ENCODE data around the gene SLIT3.

SLIT3 gene

DNA sequence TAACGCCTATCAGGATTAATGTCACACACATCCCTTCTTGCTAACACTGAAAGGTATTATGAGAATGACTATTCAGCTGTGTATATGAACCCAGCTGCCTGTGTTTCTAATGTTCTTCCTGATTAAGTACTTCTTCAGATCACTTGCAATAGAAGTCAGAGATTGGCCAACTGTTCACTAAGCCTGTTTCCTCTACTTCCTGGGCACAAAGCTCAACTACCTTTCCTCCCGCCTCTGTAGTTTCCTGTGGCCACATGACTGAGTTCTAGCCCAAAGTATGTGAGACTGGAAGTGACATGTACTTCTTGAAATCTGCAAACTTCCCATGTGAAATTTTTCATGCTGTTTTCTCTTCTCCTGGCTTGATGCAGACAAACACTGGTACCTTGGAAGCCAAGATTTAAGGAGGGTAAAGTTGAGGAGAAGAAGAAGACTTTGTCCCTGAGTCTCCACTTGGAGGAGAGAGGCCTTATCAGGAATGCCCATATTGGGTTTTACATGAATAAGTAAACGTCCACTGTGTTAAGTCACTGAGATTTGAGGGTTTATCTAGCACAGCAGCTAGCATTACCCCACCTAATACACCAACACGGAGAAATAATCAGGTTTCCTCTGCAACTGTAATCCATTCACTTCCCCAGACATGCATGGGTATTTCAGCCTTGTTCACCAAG lies 58.6 kb downstream of the SLIT3 start:
- CTCF ChIA-PET, result no interaction called here
- no peak for DNase-seq (ENCODE audit: extremely low spot score)
- no peak for TF ChIP-seq ZNF384 (IDR thresholded peaks at IDR 0.05)
- no peak for TF ChIP-seq HDGF (IDR thresholded peaks at IDR 0.05; ENCODE audit: borderline replicate concordance)
- TF ChIP-seq CTBP1 (IDR thresholded peaks at IDR 0.05; ENCODE audit: borderline replicate concordance), result no peak
- no peak for TF ChIP-seq TARDBP (IDR thresholded peaks at IDR 0.05)
- TF ChIP-seq BHLHE40 (IDR thresholded peaks at IDR 0.05; ENCODE audit: borderline replicate concordance), result no peak
- no peak for TF ChIP-seq ELF4 (IDR thresholded peaks at IDR 0.05)
- TF ChIP-seq FOXA1 (IDR thresholded peaks at IDR 0.05), result no peak
- TF ChIP-seq NFRKB (IDR thresholded peaks at IDR 0.05), result no peak
- TF ChIP-seq L3MBTL2 (conservative IDR thresholded peaks at IDR 0.05), result no peak
- no peak for TF ChIP-seq FOXM1 (IDR thresholded peaks at IDR 0.05; ENCODE audit: borderline replicate concordance)
- TF ChIP-seq, protein P1, sequence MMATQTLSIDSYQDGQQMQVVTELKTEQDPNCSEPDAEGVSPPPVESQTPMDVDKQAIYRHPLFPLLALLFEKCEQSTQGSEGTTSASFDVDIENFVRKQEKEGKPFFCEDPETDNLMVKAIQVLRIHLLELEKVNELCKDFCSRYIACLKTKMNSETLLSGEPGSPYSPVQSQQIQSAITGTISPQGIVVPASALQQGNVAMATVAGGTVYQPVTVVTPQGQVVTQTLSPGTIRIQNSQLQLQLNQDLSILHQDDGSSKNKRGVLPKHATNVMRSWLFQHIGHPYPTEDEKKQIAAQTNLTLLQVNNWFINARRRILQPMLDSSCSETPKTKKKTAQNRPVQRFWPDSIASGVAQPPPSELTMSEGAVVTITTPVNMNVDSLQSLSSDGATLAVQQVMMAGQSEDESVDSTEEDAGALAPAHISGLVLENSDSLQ (IDR thresholded peaks at IDR 0.05), result no peak
- POLR2A ChIA-PET, result no interaction called here

DNA sequence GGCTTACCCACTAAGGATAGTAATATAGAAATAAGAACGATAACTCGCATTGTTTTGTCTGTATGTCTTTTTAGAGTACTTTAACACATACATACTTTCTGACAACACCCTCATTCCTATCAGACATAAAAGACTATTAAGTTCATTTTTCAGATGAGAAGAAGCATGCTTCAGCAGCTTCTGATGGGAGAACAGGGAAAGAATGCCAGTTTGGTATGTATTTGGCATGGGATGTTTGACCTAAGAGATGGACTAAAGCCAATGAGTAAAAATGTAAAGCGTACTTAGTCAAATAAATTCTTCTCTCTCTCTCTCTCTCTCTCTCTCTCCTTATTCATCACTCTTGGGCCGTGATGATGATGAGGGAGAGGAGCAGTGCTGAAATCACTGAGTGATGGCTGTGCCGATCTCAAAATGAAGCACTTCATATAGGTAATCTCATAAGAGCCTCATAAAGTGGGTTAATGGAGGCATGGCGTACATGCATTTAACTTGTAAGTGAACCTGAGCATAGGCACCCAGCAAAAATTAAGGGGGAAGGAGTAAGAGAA lies 71.5 kb downstream of the SLIT3 start:
- ChIA-PET POLR2A (no interaction called here), CTCF (interaction anchor here (0.6 kb wide), 1 partner anchor 64 kb away, joined by 3 read pairs; no protein-coding TSS in a partner anchor)
- TF ChIP-seq, protein P1 (IDR thresholded peaks at IDR 0.05), result no peak
- TF ChIP-seq NFRKB (IDR thresholded peaks at IDR 0.05) (no peak), FOXM1 (IDR thresholded peaks at IDR 0.05; ENCODE audit: borderline replicate concordance) (no peak), SP1 (IDR thresholded peaks at IDR 0.05) (no peak), CTBP1 (IDR thresholded peaks at IDR 0.05; ENCODE audit: borderline replicate concordance) (no peak)
- DNase-seq (ENCODE audit: extremely low spot score), result no peak

DNA sequence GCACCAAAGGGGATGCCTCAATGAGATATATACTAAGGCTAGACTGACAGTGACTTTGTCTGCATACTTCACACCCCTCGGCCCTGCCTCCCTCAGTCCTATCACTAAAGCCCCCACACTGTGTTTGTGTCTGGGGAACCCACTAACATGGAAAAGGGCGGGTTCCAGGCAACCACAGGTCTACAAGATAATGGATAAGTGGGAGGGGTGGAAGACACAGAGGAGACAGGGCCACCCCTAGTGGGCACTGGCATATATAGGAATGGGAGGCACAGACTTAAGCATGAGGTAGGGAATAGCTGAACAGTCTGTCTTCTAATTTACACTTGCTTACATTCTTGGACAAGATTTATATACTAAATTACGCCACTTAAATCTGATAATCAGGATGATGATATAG lies 74.0 kb downstream of the SLIT3 start:
- no peak for TF ChIP-seq NFRKB (IDR thresholded peaks at IDR 0.05)
- TF ChIP-seq LEF1 (IDR thresholded peaks at IDR 0.05; ENCODE audit: borderline replicate concordance), result no peak
- TF ChIP-seq FOXM1 (IDR thresholded peaks at IDR 0.05; ENCODE audit: borderline replicate concordance), result no peak
- no peak for TF ChIP-seq FOXA1 (IDR thresholded peaks at IDR 0.05)
- TF ChIP-seq SUZ12 (IDR thresholded peaks at IDR 0.05), result no peak
- no peak for TF ChIP-seq ELF4 (IDR thresholded peaks at IDR 0.05)
- TF ChIP-seq ZNF384 (IDR thresholded peaks at IDR 0.05), result no peak
- TF ChIP-seq ARNT (IDR thresholded peaks at IDR 0.05), result no peak
- TF ChIP-seq, protein P1 (IDR thresholded peaks at IDR 0.05), result no peak
- no peak for TF ChIP-seq CTBP1 (IDR thresholded peaks at IDR 0.05; ENCODE audit: borderline replicate concordance)
- TF ChIP-seq HDGF (IDR thresholded peaks at IDR 0.05; ENCODE audit: borderline replicate concordance), result no peak
- no peak for TF ChIP-seq TARDBP (IDR thresholded peaks at IDR 0.05)
- ChIA-PET POLR2A (no interaction called here), CTCF (no interaction called here)
- no peak for DNase-seq (ENCODE audit: extremely low spot score)

DNA sequence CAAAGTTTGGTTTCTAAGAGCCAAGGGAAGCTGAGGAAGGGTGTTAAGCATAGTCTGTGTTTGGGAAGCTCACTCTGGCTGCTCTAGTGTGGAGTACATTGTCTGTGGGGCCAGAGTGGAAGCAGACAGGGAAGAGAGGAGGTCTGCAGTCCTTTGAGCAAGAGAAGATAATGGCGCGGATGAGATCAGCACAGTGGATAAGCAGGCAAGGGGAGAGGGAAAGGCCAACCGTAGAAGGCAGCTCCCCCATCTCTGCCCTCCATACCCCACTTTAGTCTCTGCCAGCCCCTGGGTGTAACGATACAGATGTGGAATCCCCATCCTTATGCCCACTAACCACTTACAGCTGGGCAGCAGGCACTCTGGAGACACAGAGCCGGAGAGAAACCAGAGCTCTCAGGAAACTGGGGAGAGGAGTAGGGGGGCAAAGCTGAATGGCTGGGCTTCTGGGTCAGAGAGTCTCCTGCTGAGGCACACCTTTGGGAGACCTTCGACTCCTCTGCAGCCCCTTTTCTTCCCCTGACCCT lies 75.0 kb downstream of the SLIT3 start:
- ChIA-PET POLR2A (no interaction called here), CTCF (no interaction called here)
- no peak for DNase-seq (ENCODE audit: extremely low spot score)
- TF ChIP-seq HDGF (IDR thresholded peaks at IDR 0.05; ENCODE audit: borderline replicate concordance) (no peak), ARNT (IDR thresholded peaks at IDR 0.05) (no peak), SP1 (IDR thresholded peaks at IDR 0.05) (no peak), FOXK2 (IDR thresholded peaks at IDR 0.05) (no peak), SUZ12 (IDR thresholded peaks at IDR 0.05) (no peak), FOXM1 (IDR thresholded peaks at IDR 0.05; ENCODE audit: borderline replicate concordance) (no peak), ZNF384 (IDR thresholded peaks at IDR 0.05) (no peak), LEF1 (IDR thresholded peaks at IDR 0.05; ENCODE audit: borderline replicate concordance) (no peak), ELF4 (IDR thresholded peaks at IDR 0.05) (no peak), FOXA1 (IDR thresholded peaks at IDR 0.05) (no peak), CTBP1 (IDR thresholded peaks at IDR 0.05; ENCODE audit: borderline replicate concordance) (no peak), NFRKB (IDR thresholded peaks at IDR 0.05) (no peak), BHLHE40 (IDR thresholded peaks at IDR 0.05; ENCODE audit: borderline replicate concordance) (no peak), TARDBP (IDR thresholded peaks at IDR 0.05) (no peak), L3MBTL2 (conservative IDR thresholded peaks at IDR 0.05) (no peak)
- TF ChIP-seq, protein P1 (IDR thresholded peaks at IDR 0.05), result no peak

DNA sequence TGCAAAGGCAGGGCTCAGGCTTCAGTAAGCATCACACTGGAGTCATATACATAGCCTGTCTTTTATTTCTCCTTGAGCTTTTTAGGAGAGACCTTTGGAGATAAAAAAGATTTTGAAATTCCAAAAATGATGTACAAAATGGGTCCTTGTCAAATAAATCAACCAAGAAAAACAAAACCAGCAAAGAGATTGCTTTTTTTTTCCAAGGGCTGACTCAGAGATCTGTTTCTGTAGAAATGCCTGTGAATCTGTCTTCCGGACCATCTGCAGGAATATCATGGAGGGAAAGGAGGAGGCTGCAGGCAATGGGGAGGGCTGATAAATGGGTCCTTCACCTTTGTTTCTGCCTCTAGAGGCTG lies 77.4 kb downstream of the SLIT3 start:
- TF ChIP-seq HDGF (IDR thresholded peaks at IDR 0.05; ENCODE audit: borderline replicate concordance) (no peak), L3MBTL2 (conservative IDR thresholded peaks at IDR 0.05) (no peak), TARDBP (IDR thresholded peaks at IDR 0.05) (no peak), BHLHE40 (IDR thresholded peaks at IDR 0.05; ENCODE audit: borderline replicate concordance) (no peak), CTBP1 (IDR thresholded peaks at IDR 0.05; ENCODE audit: borderline replicate concordance) (no peak), ZNF384 (IDR thresholded peaks at IDR 0.05) (no peak), LEF1 (IDR thresholded peaks at IDR 0.05; ENCODE audit: borderline replicate concordance) (no peak)
- POLR2A ChIA-PET, result no interaction called here
- CTCF ChIA-PET, result interaction anchor here (0.7 kb wide), 1 partner anchor 292 kb away, joined by 5 read pairs; no protein-coding TSS in a partner anchor
- DNase-seq (ENCODE audit: extremely low spot score), result no peak
